ENCODE results near the gene NSMCE4A. TPM values are rescaled to one million over a fixed set of nuclear protein-coding genes. Genes with fewer than 3 reads are reported as not detected.
A peak's percentile ranks its signal among the peaks of the same experiment; 100 is the strongest.

NSMCE4A gene
- total RNA-seq, 1 experiment from 2014 or later, result 46.3 TPM

GRCh38 chr10:122012731-122013130 lies 37.7 kb upstream of the NSMCE4A start:
- no peak for ATAC-seq
- Histone ChIP-seq H3K4me3 (ENCODE audit: low read length) (no peak overlapping the region), H3K9me2 (replicated peaks; ENCODE audit: low read length) (no peaks in the 10 kb centered on the region), H2AFZ (ENCODE audit: low read length) (no peak overlapping the region), H3K9ac (ENCODE audit: low read length) (no peak overlapping the region), H3K4me1 (ENCODE audit: insufficient read depth, low read length) (no peaks in the 10 kb centered on the region), H3K27ac (ENCODE audit: low read length) (no peak overlapping the region), H4K20me1 (ENCODE audit: low read length) (no peaks in the 10 kb centered on the region), H3F3A (ENCODE audit: low read length, unreplicated experiment) (no peaks in the 10 kb centered on the region), H3K27me3 (ENCODE audit: low read length) (no peaks in the 10 kb centered on the region), H3K79me2 (ENCODE audit: low read length) (no peaks in the 10 kb centered on the region), H3K36me3 (ENCODE audit: low read depth, low read length) (no peaks in the 10 kb centered on the region), H3K9me3 (ENCODE audit: low read length) (no peaks in the 10 kb centered on the region), H3K4me2 (ENCODE audit: low read length) (no peak overlapping the region)
- ChIA-PET CTCF (no interaction called here), POLR2A (ENCODE audit: unreplicated experiment) (no interaction called here)
- DNase-seq, result no peak
- BruUV-seq (replicated peaks), result no TSS peak
- intact Hi-C loops (cut with micrococcal nuclease), result no loop called here
- TF ChIP-seq EZH2 (IDR thresholded peaks at IDR 0.05; ENCODE audit: low read length, unreplicated experiment), result no peak

GRCh38 chr10:122010405-122011050 lies 35.5 kb upstream of the NSMCE4A start:
- BruUV-seq (replicated peaks), result no TSS peak
- no peak overlapping the region for H3K27ac ChIP-seq (ENCODE audit: low read length)
- no peaks in the 10 kb centered on the region for H3K36me3 ChIP-seq (ENCODE audit: low read depth, low read length)
- H4K20me1 ChIP-seq (ENCODE audit: low read length), result no peaks in the 10 kb centered on the region
- no peak for TF ChIP-seq CTCF (conservative IDR thresholded peaks at IDR 0.05; ENCODE audit: low read depth, low read length)
- no peak for TF ChIP-seq EZH2 (IDR thresholded peaks at IDR 0.05; ENCODE audit: low read length, unreplicated experiment)
- TF ChIP-seq EZH2phosphoT487 (IDR thresholded peaks at IDR 0.05; ENCODE audit: borderline replicate concordance, low read length), result no peak
- ChIA-PET POLR2A (ENCODE audit: unreplicated experiment) (no interaction called here), CTCF (no interaction called here)
- H3K4me3 ChIP-seq (ENCODE audit: low read length), result no peak overlapping the region
- no peak for ATAC-seq
- no peaks in the 10 kb centered on the region for H3K9me2 ChIP-seq (replicated peaks; ENCODE audit: low read length)
- H3F3A ChIP-seq (ENCODE audit: low read length, unreplicated experiment), result no peaks in the 10 kb centered on the region
- no peaks in the 10 kb centered on the region for H3K79me2 ChIP-seq (ENCODE audit: low read length)
- H3K27me3 ChIP-seq (ENCODE audit: low read length), result no peaks in the 10 kb centered on the region
- intact Hi-C loops (cut with micrococcal nuclease), result no loop called here
- DNase-seq, result no peak
- no peaks in the 10 kb centered on the region for H3K4me1 ChIP-seq (ENCODE audit: insufficient read depth, low read length)
- H2AFZ ChIP-seq (ENCODE audit: low read length), result no peak overlapping the region
- no peaks in the 10 kb centered on the region for H3K9me3 ChIP-seq (ENCODE audit: low read length)
- H3K4me2 ChIP-seq (ENCODE audit: low read length), result no peak overlapping the region
- H3K9ac ChIP-seq (ENCODE audit: low read length), result no peak overlapping the region

- Histone ChIP-seq H3F3A (ENCODE audit: low read length, unreplicated experiment) (no peaks in the 10 kb centered on the region), H3K79me2 (ENCODE audit: low read length) (no peaks in the 10 kb centered on the region), H3K9me3 (ENCODE audit: low read length) (no peaks in the 10 kb centered on the region), H3K4me3 (ENCODE audit: low read length) (no peak overlapping the region), H3K4me2 (ENCODE audit: low read length) (no peak overlapping the region), H3K9me2 (replicated peaks; ENCODE audit: low read length) (no peaks in the 10 kb centered on the region), H4K20me1 (ENCODE audit: low read length) (no peaks in the 10 kb centered on the region), H3K36me3 (ENCODE audit: low read depth, low read length) (no peaks in the 10 kb centered on the region), H2AFZ (ENCODE audit: low read length) (0 out of 2 replicates have a peak overlapping the region, but pooled peaks have one; percentile 22), H3K27ac (ENCODE audit: low read length) (no peak overlapping the region), H3K4me1 (ENCODE audit: insufficient read depth, low read length) (no peaks in the 10 kb centered on the region), H3K9ac (ENCODE audit: low read length) (no peak overlapping the region), H3K27me3 (ENCODE audit: low read length) (no peaks in the 10 kb centered on the region)
- TF ChIP-seq CTCF (conservative IDR thresholded peaks at IDR 0.05; ENCODE audit: low read depth, low read length) (no peak), EZH2 (IDR thresholded peaks at IDR 0.05; ENCODE audit: low read length, unreplicated experiment) (no peak), EZH2phosphoT487 (IDR thresholded peaks at IDR 0.05; ENCODE audit: borderline replicate concordance, low read length) (no peak)
- ATAC-seq (no peak), DNase-seq (no peak)
- BruUV-seq (replicated peaks), result no TSS peak
- CTCF ChIA-PET, result no interaction called here
- intact Hi-C loops (cut with micrococcal nuclease), result no loop called here
- POLR2A ChIA-PET (ENCODE audit: unreplicated experiment), result interaction anchor here (0.6 kb wide), 1 partner anchor 105 kb away, joined by 3 read pairs; no protein-coding TSS in a partner anchor
Measured at GRCh38 chr10:122007415-122007814, 32.4 kb upstream of the NSMCE4A start.

Measured in PC-3 (cell line).